Endodermal cell (in vitro differentiated cells): Measurements from ENCODE around the gene KRTCAP2. TPM values are rescaled to one million over a fixed set of nuclear protein-coding genes. Genes with fewer than 3 reads are reported as not detected.
A peak's percentile ranks its signal among the peaks of the same experiment; 100 is the strongest.

Experiments used
- DNase-seq: peaks from one replicate; pipeline ENCODE4 v3.0.0-alpha.2; 2017
- H3K27ac ChIP-seq: 2 replicates; pipeline ENCODE4 v1.5.1; 2013; ENCODE audit warnings: mild to moderate bottlenecking, low read depth, low read length, moderate library complexity
- H3K27me3 ChIP-seq: 2 replicates; pipeline ENCODE4 v1.6.1; 2013; ENCODE audit warnings: mild to moderate bottlenecking, low read length, moderate library complexity; ENCODE audit not compliant: insufficient read depth, control insufficient read depth, poor library complexity, severe bottlenecking
- H3K36me3 ChIP-seq: 2 replicates; pipeline ENCODE4 v1.7.0; 2013; ENCODE audit warnings: mild to moderate bottlenecking, low read length, moderate library complexity; ENCODE audit not compliant: control insufficient read depth, insufficient read depth
- H3K4me1 ChIP-seq: one replicate; pipeline ENCODE4 v1.7.0; 2013; ENCODE audit warnings: low read length; ENCODE audit not compliant: control insufficient read depth, insufficient read depth
- H3K4me3 ChIP-seq: 2 replicates; pipeline ENCODE4 v1.5.1; 2013; ENCODE audit warnings: mild to moderate bottlenecking, low read length, moderate library complexity
- H3K9ac ChIP-seq: 2 replicates; pipeline ENCODE4 v1.6.1; 2013; ENCODE audit warnings: mild to moderate bottlenecking, low read length, moderate library complexity; ENCODE audit not compliant: poor library complexity, severe bottlenecking; ENCODE audit errors: extremely low read depth
- H3K9me3 ChIP-seq: 2 replicates; pipeline ENCODE4 v1.6.1; 2013; ENCODE audit warnings: mild to moderate bottlenecking, low read length, moderate library complexity; ENCODE audit not compliant: control insufficient read depth
- H3K27ac Mint-ChIP-seq: 2 replicates; pipeline ENCODE4 v1.8.0; 2020; ENCODE audit warnings: mixed read lengths
- H3K27me3 Mint-ChIP-seq: 2 replicates; pipeline ENCODE4 v1.8.0; 2021; ENCODE audit warnings: mild to moderate bottlenecking, mixed read lengths; ENCODE audit not compliant: insufficient read depth
- H3K36me3 Mint-ChIP-seq: 2 replicates; pipeline ENCODE4 v1.8.0; 2020; ENCODE audit warnings: low read depth, mixed read lengths
- H3K4me1 Mint-ChIP-seq: 2 replicates; pipeline ENCODE4 v1.8.0; 2020; ENCODE audit warnings: mixed read lengths
- H3K4me3 Mint-ChIP-seq: 2 replicates; pipeline ENCODE4 v1.8.0; 2020; ENCODE audit warnings: mild to moderate bottlenecking, moderate library complexity, mixed read lengths
- H3K9me3 Mint-ChIP-seq: 2 replicates; pipeline ENCODE4 v1.8.0; 2020; ENCODE audit warnings: mild to moderate bottlenecking, mixed read lengths
- WGBS, 2 experiments: methylation state at CpG; one replicate each; pipeline versions ENCODE4 v1.1.5 to v1.1.7; 2013; ENCODE audit warnings: missing lambda C conversion rate in 2 of 2, mixed read lengths in 1 of 2; ENCODE audit not compliant: insufficient coverage in 1 of 2, insufficient read length in 1 of 2; 5-methylcytosine and 5-hydroxymethylcytosine counted together
- total RNA-seq, 2 donors: library from RNA; stranded (reverse); fragmentation: NEBNext Ultra II Directional in 1 of 2; extraction: Animal tissue kit (Norgen Biotek cat#: 25700) in 1 of 2; gene quantifications; 2 replicates in 1 of 2; 3 replicates in 1 of 2; pipeline ENCODE4 v1.2.1, GENCODE V29; 2021
- TF ChIP-seq, protein P1 (sequence below): fragments of 200-600 bp; sonication (generic); conservative IDR thresholded peaks from 2 replicates; pipeline ENCODE4 v1.5.0; 2021; ENCODE audit warnings: antibody characterized with exemption, mild to moderate bottlenecking

The KRTCAP2 gene
- total RNA-seq, 2 donors from 2014 or later: 143 to 152 TPM

DNA sequence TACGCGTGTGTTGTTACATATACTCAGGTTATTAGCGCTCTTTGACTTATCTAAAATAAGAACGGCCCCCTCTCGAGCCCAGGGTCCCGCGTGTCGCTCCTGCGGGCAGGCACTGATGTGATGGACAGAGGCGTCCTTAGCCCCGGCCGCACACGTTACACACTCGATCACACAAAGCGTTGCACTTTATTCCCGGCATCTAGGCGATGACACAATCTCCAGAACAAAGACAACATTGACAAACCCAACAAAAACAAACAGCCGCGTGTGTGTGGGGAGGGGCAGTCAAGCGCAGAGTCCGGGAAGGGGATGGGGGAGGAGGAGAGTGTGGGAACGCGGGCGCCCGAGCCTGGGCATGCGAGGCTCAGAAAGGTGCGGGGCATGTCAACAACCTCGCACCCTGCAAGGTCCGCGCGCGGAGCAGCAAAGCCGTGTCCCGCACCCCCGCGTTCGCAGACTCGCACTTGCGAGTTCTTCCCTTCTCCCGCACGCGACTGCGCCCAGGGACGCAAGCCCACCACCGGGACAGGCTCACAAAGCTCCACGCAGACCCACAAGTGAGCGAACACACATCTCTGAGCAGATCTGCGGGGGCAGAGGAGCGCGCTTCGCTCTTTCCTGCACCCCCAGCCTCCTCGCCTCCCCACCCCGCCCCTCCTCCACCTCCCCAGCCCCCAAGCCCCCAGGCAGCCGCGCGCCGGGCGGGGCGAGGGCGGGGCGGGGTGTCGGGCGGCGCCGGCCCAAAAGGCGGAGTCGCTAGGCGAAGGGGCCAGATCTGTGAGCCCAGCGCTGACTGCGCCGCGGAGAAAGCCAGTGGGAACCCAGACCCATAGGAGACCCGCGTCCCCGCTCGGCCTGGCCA lies 45.8 kb downstream of the KRTCAP2 start, which contains the start of gene EFNA1:
EFNA1 (plus strand) TSS at position 772 of the 862 bp plus-strand sequence. CDS start 102 bp downstream, outside the sequence.
- Histone ChIP-seq H3K9ac (peak within 1 kb of the TSS; percentile 15), H3K27ac (no peak within 1 kb of the TSS), H3K9me3 (no peaks in the 10 kb centered on the region), H3K4me3 (peak within 1 kb of the TSS; percentile 78), H3K36me3 (no peaks in the 10 kb centered on the region), H3K4me1 (peaks cover 17% of the 10 kb centered on the region), H3K27me3 (peaks cover 72% of the 10 kb centered on the region)
- 0% methylated on average over 31 to 73 of the region's 76 CpGs for whole genome bisulfite sequencing, 2 experiments
- Mint-ChIP-seq H3K36me3 (peaks cover 5% of the 10 kb centered on the region), H3K9me3 (no peaks in the 10 kb centered on the region), H3K4me3 (peak within 1 kb of the TSS; percentile 50), H3K4me1 (peaks cover 36% of the 10 kb centered on the region), H3K27ac (no peak within 1 kb of the TSS), H3K27me3 (peaks cover 91% of the 10 kb centered on the region)
- TF ChIP-seq, protein P1, sequence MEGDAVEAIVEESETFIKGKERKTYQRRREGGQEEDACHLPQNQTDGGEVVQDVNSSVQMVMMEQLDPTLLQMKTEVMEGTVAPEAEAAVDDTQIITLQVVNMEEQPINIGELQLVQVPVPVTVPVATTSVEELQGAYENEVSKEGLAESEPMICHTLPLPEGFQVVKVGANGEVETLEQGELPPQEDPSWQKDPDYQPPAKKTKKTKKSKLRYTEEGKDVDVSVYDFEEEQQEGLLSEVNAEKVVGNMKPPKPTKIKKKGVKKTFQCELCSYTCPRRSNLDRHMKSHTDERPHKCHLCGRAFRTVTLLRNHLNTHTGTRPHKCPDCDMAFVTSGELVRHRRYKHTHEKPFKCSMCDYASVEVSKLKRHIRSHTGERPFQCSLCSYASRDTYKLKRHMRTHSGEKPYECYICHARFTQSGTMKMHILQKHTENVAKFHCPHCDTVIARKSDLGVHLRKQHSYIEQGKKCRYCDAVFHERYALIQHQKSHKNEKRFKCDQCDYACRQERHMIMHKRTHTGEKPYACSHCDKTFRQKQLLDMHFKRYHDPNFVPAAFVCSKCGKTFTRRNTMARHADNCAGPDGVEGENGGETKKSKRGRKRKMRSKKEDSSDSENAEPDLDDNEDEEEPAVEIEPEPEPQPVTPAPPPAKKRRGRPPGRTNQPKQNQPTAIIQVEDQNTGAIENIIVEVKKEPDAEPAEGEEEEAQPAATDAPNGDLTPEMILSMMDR: no peak
- DNase-seq: peak; percentile 79

DNA sequence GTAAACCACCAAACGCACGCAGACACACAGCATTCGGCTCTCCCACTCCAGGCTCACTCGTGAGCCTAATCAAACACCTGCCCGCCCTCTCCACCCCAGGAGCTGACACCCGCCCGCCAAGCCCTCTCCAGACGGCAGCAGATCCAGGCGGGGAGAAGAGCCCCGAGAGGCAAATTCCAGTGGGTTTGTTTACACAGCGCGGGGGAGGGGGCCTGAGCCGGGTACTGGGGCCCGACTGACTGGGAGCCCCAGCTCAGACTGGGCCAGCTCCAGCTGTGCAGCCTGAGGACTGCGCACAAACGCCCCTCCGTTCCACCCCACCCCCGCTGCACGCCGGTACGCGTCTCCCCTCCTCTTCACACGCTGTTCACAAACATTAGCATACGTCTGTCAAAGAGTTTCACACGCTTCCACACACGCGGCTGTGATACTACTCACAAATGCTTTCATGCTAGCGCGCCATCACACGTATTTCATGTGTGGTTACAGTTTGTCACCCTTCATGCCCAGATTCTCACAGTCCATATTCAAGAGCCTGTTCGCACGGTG lies 46.5 kb downstream of the KRTCAP2 start:
- H3K4me3 Mint-ChIP-seq: peak overlapping the region; percentile 50
- 1 to 3% methylated on average over 19 to 32 of the region's 32 CpGs for WGBS, 2 experiments
- no peaks in the 10 kb centered on the region for H3K9me3 Mint-ChIP-seq
- no peaks in the 10 kb centered on the region for H3K9me3 ChIP-seq
- peaks cover 1% of the 10 kb centered on the region for H3K36me3 Mint-ChIP-seq
- H3K4me3 ChIP-seq: peak overlapping the region; percentile 78
- H3K27me3 Mint-ChIP-seq: peaks cover 90% of the 10 kb centered on the region
- no peak overlapping the region for H3K27ac Mint-ChIP-seq
- DNase-seq: peak; percentile 81
- TF ChIP-seq, protein P1: no peak
- peaks cover 72% of the 10 kb centered on the region for H3K27me3 ChIP-seq
- no peak overlapping the region for H3K27ac ChIP-seq
- H3K4me1 ChIP-seq: peaks cover 17% of the 10 kb centered on the region
- H3K9ac ChIP-seq: peak overlapping the region; percentile 15
- peaks cover 36% of the 10 kb centered on the region for H3K4me1 Mint-ChIP-seq
- no peaks in the 10 kb centered on the region for H3K36me3 ChIP-seq

GRCh38 chr1:155125946-155126555 lies 47.1 kb downstream of the KRTCAP2 start:
- Histone ChIP-seq H3K27me3 (peaks cover 74% of the 10 kb centered on the region), H3K4me3 (peak overlapping the region; percentile 78), H3K9me3 (no peaks in the 10 kb centered on the region), H3K36me3 (no peaks in the 10 kb centered on the region), H3K27ac (no peak overlapping the region), H3K9ac (no peak overlapping the region), H3K4me1 (peaks cover 17% of the 10 kb centered on the region)
- H3K27me3 Mint-ChIP-seq: peaks cover 90% of the 10 kb centered on the region
- peak; percentile 70 for DNase-seq
- H3K4me1 Mint-ChIP-seq: peaks cover 36% of the 10 kb centered on the region
- H3K9me3 Mint-ChIP-seq: no peaks in the 10 kb centered on the region
- 8 to 9% methylated on average over 18 to 53 of the region's 53 CpGs for WGBS, 2 experiments
- H3K4me3 Mint-ChIP-seq: peak overlapping the region; percentile 50
- H3K27ac Mint-ChIP-seq: no peak overlapping the region
- H3K36me3 Mint-ChIP-seq: no peaks in the 10 kb centered on the region
- TF ChIP-seq, protein P1: no peak
